ENCODE results near the gene ZNF791.
A peak's percentile ranks its signal among the peaks of the same experiment; 100 is the strongest.
"Not testable (repeated sequence)": the region's sequence is repeated elsewhere in the genome, so short reads cannot be mapped to it uniquely, and the experiment has no call there.

ZNF791 gene

DNA sequence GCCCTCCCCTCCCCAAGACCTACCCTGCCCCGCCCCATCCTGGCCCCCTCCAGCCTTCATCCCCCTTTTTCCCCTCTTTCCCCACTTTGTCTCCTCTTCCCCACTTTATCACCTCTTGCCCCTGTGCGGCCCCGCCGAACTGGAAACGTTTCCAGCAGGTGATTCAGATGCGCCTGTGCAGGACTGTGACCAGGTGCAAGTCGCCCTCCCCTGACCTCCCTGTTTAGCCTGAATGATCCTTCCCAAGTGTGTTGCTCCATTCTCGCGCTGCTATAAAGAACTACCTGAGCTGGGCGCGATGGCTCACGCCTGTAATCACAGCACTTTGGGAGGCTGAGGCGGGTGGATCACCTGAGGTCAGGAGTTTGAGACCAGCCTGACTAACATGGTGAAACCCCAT lies 25.9 kb downstream of the ZNF791 start:
- no peak for DNase-seq

DNA sequence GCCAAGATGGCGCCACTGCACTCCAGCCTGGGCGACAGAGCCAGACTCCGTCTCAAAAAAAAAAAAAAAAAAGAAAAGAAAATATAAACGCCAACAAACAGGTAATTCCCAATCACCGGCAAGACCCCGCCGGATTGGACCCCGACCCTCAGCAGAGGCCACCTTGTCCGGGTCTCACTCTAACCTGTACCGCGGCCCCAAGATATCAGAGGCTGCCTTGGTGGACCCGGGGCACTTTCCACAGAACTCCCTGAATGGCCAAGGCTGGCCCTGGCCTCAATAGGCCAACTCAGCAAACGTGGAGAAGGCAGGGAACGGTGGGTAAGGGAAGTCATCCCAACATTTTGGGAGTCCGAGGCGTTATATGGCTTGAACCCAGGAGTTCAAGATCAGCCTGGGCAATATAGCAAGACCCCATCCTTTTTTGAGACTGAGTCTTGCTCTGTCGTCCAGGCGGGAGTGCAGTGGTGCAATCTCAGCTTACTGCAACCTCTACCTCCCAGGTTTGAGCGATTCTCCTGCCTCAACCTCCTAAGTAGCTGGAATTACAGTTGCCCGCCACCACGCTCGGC lies 28.0 kb downstream of the ZNF791 start:
- DNase-seq = no peak

DNA sequence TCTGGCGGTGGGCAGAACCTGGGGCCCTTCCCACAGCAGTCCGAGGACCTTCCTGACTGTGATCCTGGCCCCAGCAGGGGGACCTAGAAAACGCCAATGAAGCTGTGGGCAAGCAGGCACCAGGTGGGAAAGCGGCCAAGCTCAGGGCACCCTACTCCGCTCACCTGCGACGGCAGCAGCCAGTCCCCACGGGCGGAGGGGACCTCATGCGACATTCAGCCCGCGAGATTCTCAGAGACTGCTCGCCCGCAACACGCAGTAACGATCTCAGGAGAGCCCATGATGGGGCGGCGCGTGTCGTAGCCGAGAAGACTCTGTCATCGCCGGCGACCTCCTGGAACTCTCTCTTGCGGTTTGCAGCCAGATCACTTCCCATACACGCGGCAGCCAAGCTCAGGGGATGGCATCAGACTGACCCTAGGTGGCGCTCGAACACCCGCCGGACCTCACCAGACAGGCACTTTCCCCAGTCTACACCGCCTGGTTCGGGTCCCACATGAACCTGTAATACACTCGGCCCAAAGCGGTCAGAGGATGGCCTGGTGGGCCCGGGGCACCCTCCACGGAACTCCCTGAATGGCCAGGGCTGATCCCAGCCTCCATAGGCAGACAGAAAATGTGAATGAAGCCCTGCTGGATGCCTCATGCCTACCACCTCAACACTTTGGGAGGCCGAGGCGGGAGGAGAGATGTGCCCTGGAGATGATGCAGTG lies 29.3 kb downstream of the ZNF791 start:
- DNase-seq = peak; percentile 83

DNA sequence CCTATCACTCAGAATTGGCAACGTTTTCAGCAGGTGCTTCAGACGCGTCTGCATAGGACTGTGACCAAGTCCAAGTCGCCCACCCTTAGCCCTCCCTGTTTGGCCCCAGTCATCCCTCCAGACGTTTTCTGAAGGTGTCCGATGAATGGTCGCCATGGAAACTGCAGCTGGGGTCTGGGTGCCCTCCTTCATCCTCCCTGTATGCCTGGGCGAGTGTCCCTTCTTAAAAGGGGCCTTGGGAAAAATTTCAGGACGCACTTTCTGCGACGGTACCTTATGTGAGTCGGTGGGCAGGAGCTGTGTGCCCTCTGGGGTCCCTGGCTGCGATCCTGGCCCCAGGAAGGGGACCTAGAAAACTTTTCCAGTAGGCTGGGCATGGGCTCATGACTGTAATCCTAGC lies 30.7 kb downstream of the ZNF791 start:
- no peak for DNase-seq

DNA sequence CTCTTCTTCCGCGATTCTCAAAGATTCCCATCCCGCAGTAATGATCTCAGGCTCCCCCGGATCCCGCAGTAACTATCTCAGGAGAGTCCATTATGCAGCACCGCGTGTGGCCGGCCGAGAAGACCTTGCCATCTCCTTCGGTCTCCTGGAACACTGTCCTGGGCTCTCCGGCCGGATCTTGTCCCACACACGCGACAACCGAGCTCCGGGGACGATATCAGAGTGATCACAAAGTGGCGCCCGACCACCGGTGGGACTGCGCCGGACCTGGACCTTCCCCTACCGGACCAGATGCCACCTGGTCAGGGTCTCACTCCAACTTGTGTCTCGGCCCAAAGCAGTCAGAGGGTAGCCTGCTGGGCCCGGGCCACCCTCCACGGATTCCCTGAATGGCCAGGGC lies 31.8 kb downstream of the ZNF791 start:
- DNase-seq = no peak

DNA sequence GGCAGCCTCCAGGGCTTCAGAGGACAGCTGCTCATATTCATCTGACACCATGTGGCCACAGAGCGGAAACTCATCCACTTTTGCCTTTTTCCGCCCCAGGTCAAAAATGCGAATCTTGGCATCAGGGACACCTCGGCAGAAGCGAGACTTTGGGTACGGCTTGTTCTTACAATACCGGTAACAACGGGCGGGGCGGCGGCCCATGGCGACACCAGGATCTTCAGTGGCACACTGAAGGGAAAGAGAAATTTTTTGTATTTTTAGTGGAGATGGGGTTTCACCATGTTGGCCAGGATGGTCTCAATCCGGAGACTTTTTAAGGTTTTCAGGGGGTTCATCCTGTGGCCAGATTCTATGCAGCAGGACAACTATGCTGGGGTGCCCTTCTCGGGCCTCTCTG lies 33.0 kb downstream of the ZNF791 start:
- not testable (repeated sequence) for DNase-seq

DNA sequence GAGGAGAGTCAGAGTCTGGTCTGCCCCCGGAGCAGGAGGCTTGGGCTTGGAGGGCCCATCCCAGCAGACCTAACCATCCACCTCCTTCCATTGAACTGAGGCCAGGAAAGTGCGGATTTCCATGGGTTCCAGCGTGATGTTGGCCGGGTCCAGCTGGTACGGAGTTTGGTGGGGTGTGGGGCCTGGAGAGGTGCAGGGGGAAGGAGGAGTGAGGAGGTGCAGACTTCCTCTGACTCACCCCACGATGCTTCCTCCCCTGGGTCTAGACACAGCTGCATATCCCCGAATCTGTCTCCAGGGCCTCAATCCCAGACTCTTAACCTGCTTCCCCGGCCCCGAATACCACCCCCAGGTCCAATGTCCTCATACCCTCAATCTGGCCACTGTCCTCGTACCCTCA lies 35.8 kb downstream of the ZNF791 start:
- no peak for DNase-seq

DNA sequence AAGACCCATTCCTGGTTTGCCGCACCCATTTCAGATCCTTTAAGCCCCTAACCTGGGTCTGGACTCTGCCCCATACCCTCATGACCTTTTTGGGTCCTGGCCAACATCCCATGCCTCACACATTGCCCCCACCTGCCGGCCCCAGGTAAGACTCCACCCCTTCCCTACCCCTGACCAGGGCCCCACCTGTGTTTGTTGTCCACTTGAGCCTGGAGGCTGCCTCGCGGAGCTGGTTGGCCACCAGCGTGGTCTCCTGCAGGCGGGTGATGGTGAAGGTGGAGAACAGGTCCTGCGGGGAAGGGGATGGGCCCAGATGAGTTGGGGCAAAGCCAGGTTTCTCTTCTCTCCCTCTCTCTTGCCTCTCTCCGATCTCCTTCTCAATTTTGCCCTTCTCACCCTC lies 36.3 kb downstream of the ZNF791 start:
- no peak for DNase-seq

DNA sequence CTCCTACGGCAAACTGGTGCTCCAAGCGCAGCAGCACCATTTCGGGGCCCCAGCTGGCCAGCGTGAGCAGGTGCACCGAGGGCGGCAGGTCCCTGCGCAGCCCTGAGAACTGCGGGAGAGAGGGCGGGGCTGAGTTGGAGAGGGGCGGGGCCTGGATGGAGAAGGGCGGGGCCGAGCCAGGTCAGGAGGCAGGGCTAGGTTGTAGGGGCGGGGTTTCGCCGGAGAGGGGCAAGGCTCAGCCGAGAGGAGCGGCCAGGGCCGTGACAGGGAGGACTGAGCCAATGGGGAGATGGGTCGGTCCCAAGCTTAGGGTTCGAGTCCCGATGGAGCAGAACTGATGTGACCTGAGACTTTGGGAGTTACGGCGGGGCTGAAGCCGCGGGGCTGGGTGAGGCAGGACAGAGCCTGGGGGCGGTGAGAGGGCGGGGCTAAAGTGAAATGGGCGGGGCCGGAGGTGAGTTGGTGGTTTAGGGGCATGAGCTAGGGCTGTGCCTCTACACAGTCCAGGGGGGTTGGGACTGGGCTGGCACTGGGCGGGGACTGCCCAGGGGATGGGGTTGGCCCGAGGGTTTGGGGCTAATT lies 36.9 kb downstream of the ZNF791 start:
- DNase-seq = no peak

DNA sequence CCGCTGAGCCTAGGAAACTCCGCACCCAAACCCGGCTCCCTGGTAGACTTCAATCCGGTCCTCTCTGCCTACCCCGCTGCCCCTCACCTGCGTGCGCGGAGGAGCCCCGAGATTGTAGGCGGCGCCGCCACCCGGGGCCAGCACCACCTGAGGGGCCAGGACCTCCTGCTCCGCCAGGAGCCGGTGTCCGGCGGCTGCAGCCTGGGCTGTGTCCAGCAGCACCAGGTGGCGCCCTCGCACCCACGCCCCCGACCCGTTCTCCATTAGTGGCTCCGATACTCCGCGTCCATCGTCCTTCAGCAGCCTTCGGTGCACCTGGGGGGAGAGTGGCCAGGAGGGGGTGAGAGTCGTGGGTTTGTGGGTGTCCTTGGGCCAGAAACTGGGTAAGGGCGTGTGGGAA lies 37.4 kb downstream of the ZNF791 start:
- no peak for DNase-seq

DNA sequence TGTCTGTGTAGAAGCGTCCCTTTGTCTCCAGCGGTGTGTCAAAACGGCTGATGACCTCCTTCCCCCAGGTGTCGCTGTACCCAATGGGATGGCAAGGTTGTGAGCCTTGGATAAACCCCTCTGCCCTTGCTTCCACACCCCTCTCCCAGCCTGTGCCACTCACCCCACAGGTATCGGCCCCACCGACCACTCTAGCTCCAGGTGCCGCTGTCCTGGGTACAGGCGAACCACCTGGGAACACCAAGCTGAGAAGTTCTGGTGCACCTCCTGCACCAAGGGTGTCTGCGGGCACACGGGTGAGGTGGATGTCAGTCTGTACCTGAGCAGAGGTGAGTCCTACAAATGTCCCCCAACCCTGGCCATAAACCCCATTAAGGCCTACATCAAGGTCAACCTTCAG lies 39.2 kb downstream of the ZNF791 start:
- no peak for DNase-seq

DNA sequence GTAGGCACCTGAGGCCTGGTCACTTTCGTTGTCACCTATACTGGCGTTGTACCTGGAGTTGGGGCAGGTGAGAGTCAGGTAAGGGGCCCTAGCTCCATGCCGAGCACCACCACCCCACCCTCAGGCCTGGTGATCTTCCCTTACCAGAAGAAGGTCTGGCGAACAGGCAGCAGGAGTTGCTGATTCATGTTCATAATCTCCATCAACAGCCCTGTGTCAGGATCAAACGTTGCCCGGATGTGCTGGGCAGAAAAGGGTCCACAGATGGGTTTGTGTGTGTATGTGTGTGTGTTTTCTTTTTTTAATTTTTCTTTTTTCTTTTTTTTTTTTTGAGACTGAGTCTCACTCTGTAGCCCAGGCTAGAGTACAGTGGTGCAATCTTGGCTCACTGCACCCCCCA lies 41.5 kb downstream of the ZNF791 start:
- no peak for DNase-seq

DNA sequence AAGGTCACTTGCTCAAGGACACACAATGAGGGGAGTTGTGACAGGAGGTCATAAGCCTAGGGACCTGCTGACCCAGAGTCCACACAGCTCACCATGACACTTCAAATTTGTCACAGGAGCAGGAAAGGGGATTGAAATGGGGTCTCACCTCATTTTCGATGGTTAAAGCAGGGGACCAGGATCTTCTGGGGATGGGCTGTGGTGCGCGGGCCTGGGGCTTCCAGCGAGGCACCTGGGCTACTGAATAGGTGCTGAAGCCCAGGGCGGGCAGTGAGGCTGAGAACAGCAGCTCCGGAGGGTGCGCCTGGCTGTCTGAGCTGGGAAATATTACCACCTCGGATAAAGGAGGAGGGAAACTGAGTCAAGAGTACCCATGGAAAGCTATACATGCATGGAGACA lies 44.8 kb downstream of the ZNF791 start:
- DNase-seq = no peak

DNA sequence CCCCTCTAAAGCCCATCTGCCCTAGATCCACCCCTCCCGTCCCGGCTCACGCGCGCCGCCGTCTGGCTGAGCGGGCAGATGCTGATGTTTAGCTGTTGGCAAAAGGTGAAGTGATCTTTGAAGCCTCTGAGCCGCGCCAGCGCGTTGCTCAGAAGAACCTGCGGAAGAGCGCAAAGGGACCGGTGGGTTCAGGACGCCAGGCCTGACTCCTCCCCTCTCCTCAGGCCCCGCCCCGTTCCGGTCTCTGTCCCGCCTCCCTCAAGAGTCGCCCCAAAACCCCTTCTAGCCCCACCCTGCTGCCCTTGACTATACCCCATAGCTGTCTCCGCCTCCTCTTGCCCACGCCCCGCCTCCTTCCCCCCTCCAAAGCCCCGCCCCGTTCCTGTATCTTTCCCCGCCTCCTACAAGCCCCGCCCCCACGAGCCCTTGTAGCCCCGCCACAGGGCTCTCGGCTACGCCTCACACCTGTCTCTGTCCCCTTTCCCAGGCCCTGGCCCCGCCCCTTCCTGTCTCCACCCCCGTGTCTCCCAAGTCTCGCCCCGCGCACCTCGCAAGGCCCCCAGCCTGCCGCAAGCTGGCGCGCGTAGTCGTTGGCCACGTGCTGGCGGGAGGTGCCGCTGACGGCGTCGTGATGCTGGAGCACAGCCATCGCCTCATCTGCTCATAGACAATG lies 46.3 kb downstream of the ZNF791 start:
- DNase-seq = no peak

DNA sequence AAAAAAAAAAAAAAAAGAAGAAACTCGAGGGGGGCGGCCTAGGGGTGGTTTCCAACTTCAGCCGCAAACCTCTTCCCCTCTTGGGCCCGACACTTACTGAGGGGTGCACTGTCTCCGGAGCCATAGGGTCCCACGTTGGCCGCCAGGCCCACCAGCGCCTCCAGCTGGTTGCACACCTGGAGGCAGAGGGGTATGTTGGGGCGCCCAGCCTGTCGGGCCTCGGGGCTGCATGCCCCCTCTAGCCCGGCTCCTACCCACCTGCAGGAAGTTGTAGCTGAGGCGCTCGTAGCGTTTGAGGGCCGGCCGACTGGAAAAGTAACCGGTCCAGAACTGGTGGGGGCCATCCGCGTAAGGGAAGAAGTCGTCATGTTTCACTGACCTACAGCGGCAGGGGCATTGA lies 47.2 kb downstream of the ZNF791 start:
- no peak for DNase-seq

DNA sequence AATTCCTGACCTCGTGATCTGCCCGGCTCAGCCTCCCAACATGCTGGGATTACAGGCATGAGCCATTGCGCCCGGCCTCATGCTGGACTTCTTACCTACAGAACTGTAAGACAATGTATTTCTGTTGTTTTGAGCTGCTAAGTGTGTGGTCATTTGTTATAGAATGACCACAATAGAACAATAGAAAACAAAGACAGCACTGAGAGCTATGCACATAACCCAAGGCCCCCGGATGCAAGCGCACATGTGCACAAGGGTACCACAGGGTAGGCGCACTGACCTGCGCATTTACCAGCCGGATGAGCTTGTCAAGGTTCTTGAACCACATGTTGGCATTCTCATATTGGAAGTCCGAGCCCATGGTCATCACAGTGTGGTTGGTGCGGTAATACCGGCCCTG lies 50.3 kb downstream of the ZNF791 start:
- DNase-seq = no peak

DNA sequence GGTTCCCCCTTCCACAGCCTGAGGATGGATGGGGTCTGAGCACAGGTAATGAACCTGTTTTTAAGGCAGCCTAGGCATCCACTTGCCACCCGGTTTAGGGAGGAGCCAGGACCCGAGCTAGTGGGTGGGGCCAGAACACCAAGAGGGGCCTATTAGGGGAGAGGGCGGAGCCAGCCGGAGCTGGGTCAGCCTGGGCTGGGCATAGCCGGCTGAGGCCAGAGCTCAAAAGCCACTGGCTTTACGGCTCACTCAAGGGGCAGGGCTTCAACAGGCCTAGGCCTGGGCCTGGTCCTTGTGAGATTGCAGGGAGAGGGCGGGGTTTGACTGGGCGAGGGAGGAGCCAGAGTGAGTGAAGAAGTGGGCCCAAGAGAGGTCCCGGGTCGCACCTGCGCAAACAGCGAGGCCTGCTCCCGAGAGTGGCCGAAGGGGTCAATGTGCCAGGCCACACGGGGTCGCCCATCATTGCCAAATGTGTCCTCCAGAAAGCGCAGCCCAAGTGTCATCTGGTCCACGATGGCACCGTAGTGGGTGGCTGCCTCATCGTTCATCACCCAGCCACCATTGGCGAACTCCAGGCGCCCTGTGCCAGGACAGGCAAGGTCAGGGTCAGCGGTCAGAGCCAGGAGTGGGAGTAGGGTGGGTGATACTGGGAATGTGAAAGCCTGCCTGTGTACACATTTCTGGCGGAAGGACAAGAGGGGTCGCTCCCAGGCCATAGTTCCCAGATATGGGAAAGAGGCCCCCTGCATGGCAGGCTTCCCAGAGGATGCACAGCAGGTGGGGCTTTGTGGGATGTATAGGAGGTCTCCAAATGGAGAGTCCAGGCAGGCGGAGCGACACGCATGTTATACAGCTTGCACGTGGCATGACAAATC lies 53.9 kb downstream of the ZNF791 start:
- DNase-seq = no peak

DNA sequence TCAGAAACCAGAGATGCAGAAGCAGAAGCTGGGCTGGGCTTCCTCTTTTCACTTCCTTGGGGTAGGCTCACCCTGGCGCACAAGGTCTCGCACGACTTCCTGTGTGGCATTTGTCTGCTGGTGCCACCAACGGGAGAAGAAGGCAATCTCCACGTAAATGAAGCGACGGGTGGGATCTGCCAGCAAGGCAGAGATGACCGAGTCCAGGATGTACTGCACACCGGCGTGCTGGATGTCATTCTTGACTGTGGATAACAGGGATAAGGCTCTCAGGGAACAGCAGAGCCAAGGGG lies 54.5 kb downstream of the ZNF791 start:
- peak; percentile 52 for DNase-seq

DNA sequence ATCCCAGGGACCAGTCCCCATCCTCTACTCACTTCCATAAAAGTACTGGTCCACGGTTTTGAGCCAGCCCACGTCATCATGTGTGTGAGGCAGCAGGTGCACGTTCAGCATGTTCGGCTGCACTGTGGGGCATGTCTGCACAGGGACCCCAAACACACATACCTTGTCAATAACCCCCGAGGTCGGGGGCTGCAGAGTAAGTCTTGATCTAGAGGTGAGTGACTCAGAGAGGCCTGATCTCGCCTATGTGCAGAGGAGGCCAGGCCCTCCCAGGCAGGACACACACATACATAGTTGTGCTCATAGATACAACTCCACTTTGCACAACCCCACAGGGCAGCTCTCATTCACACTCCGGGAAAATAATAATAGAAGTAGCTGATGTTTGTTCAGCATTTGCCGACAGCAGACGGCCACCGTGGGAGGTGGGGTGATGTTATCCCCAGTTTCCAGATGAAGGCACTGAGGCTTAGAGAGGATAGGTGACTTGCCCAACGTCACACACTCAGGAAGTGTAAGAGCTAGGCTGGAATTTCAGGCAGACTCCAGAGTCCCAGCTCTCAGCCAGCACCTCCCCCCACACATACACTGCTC lies 55.0 kb downstream of the ZNF791 start:
- DNase-seq = no peak

DNA sequence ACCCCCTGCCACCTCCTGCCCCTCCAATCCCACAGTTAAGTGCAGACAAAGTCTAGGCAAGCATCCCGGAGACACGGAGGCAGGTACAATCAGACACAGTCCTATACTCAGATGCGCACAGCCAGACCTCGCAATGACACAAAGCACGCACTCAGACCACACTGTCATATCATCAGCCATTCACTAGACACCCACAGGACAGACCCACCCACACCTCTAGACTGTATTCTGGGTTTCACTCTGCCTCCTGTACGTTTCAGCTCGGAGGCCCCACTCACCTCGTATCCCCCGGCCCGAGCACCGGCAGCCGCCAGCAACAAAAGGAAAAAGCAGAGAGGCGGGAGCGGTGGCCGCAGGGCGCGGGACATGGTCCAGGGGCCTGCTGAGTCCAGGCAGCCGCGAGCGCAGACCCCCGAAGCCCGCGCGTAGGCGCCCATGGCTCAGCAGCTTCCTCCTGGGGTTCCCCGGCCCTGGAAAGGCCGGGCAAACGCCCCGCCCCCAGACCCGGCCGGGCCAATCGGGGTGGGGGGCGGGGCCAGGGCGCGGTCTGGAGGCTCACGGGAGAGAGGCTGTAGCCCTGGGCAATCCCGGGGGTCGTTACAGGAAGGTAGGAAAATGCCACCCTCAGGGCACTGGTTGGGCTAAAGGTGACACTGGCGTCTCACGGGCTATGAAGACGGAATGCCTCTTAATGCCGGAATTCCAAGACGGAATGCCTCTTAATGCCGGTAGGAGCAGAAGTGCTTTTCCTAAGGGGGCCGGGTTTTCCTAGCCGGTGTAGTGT lies 55.7 kb downstream of the ZNF791 start, which contains the start of the genes MAN2B1 and WDR83:
Gene MAN2B1, minus strand, starts transcription at position 478 of the 784 bp plus-strand sequence. Its CDS starts 41 bp downstream, at position 437.
Gene WDR83, plus strand, starts transcription at position 543 of the 784 bp plus-strand sequence. CDS start 2,984 bp downstream, outside the sequence.
- DNase-seq = peak; percentile 74

DNA sequence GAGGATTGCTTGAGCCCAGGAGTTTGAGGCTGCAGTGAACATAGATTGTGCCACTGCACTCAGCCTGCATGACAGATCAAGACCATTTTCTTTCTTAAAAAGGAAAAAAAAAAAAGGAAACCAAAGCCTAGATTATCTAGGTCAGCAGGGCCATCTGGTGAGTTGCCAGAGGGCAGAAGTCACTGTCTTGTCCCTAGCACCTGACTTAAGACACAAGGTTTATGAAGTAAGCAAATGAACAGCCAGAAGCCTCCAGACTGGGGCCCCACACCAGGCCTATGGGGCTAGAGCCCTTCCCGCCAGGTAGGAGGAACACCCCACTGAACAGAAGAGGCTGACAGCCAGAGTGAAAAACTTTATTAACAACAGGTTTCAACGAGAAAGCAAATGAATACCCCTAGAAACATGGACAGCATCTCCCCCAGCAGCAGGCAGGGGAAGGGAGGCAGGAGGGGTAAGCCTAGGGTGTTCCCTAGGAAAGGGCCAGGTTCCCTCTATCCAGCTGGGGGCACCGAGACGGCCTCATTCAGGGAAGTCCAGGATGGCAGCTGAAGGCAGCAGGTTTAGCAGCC lies 57.1 kb downstream of the ZNF791 start:
- no peak for DNase-seq
